HG03045 (cell line): ENCODE data around the gene DDA1.
"Not testable (repeated sequence)": the region's sequence is repeated elsewhere in the genome, so short reads cannot be mapped to it uniquely, and the experiment has no call there.

ENCODE experiments used
- ATAC-seq: cut with Tn5 transposase; IDR thresholded peaks from one replicate; pipeline ENCODE4 v1.9.1; 2021; ENCODE audit warnings: mild to moderate bottlenecking, moderate library complexity; ENCODE audit not compliant: unreplicated experiment

Gene DDA1

GRCh38 chr19:17286752-17287151 lies 22.6 kb upstream of the DDA1 start:
- ATAC-seq: no peak

- ATAC-seq: no peak
These were observed 19.9 kb upstream of the DDA1 start for GRCh38 chr19:17289489-17289888.

- ATAC-seq: peak; percentile 78
These were observed 16.9 kb upstream of the DDA1 start for GRCh38 chr19:17292301-17293074.

- no peak for ATAC-seq
These were observed 15.8 kb upstream of the DDA1 start for GRCh38 chr19:17293605-17294004.

- no peak for ATAC-seq
These were observed 15.1 kb upstream of the DDA1 start for GRCh38 chr19:17294051-17294891.

DNA sequence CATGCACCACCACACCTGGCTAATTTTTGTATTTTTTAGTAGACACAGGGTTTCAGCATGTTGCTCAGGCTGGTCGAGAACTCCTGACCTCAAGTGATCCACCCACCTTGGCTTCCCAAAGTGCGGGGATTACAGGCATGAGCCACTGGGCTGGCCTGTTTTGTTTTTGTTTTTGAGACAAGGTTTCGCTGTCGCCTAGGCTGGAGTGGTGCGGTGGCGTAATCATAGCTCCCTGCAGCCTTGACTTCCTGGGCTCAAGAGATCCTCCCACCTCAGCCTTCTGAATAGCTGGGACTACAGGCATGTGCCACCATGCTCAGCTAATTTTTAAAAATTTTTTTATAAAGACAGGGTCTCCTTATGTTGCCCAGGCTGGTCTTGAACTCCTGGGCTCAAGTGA lies 13.8 kb upstream of the DDA1 start:
- not testable (repeated sequence) for ATAC-seq

DNA sequence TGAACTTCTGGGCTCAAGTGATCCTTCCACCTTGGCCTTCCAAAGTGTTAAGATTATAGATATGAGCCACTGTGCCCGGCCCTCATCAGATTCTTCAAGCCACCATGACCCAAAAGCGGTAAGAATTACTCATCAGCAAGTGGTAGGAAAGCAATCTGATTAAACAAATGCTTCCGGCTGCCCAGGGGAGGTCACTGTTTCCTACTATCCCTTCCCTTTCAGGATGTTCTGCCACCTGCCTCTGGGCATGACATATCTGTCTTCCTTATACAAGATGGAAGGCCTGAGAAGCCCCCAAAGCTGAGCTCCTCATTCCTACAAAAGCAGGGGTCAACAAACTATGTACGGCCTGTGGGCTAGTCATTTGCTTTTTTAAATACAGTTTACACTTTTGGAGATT lies 13.1 kb upstream of the DDA1 start:
- ATAC-seq: no peak

DNA sequence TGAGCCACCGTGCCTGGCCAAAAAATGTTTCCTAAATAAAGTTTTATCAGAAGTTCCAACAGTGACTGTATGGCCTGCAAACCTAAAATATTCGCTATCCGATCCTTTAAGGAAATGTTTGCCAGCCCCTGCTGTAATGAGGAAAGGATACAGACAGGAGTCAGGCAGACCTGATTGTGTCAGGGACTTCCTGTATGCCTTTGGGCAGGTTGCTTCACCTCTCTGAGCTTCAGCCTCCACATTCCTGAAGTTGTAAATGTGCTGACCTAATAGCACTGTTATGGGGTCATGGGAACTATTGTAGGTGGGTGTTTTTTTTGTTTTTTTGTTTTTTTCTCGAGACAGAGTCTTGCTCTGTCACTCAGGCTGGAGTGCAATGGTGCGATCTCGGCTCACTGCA lies 12.4 kb upstream of the DDA1 start:
- ATAC-seq: no peak

- no peak for ATAC-seq
These were observed 8.3 kb upstream of the DDA1 start for GRCh38 chr19:17300992-17301619.

DNA sequence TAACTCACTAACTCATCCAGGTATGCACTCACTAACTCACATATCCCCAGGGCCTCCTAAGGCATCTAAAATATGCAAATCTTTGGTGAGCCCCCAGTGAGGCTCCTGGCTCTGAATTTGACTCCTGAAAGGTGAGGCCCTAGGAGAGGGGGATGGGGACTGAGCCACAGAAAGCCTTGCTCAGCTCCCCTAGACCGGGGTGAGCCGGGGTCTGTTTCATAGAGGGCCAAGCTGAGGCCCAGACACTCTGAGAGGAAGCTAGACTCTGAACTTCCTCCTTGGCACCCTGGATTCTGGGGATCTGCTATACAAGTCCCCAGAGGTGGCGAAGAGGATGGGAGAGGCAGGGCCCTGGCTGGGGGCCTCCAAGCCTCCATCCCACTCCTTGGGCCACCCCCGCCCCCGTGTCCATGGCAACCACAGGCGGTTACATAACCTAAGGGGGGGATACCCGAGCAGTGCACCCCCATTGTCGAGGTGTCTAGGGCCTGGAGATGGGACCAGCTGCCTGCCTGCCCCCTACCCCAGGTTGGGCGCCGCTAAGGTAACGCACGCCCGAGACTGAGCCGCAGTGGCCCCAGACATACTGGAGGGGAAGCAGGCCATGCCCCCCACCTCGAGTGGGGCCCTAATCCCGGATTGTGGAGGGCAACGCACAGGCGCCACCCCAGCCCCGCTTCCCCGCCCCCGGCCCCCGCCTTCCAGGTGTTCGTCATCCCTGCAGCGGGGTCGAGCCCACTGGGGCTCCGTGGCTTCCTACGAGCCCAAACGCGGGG lies 6.8 kb upstream of the DDA1 start:
- no peak for ATAC-seq

DNA sequence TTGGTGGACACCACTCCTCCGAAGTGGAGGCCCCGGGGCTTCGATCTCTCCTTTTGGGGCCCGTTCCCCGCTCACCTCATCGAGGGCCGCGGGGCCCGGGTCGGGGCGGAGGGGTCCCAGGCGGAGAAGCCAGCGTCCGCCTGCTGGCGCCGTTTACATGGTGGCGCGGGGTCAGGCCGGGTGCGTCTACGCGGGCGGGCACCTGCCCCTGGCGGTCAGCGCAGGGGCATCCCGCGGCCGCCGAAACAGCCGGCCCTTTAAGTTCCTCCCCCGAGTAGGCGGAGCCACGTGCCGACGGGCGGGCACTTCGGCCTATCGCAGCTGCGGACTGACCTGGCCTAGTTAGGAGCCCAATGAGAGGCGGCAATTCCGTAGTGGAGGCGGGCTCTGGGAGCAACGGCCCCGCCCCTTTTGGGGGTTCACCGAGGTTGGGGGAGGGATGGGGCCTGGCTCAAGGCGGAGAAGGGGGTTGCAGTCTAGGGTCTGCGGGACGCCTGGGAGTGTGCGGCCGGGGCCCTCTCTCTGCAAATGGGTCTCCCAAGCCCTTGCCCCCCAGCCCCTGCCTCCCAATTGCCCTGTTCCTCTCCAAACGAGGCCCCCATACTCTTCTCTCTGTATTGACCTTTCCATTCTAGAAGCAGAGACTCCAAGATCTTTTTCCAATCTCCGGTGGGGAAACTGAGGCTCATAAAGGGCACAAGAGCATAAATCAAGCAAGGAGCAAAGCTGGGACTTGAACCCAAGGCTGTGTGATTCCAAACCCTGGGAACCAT lies 6.0 kb upstream of the DDA1 start, which contains the start of gene ABHD8:
ABHD8 (minus strand) TSS at position 259 of the 773 bp plus-strand sequence. CDS start 1,809 bp downstream, outside the sequence.
- peak; percentile 57 for ATAC-seq

DNA sequence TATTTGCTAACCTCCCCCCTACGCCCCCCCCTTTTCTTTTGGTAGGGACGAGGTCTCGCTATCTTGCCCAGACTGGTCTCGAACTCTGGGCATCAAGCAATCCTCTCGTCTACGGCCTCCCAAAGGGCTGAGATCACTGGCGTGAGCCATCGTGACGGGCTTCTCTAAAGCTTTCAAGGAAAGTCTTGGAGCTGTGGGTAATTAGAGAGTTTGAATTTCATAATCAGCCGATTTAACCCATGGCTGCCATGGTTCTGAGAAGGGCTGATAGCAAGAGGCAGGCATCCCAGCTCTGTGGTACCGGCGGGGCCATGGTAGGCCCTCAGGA lies 5.5 kb upstream of the DDA1 start:
- no peak for ATAC-seq

DNA sequence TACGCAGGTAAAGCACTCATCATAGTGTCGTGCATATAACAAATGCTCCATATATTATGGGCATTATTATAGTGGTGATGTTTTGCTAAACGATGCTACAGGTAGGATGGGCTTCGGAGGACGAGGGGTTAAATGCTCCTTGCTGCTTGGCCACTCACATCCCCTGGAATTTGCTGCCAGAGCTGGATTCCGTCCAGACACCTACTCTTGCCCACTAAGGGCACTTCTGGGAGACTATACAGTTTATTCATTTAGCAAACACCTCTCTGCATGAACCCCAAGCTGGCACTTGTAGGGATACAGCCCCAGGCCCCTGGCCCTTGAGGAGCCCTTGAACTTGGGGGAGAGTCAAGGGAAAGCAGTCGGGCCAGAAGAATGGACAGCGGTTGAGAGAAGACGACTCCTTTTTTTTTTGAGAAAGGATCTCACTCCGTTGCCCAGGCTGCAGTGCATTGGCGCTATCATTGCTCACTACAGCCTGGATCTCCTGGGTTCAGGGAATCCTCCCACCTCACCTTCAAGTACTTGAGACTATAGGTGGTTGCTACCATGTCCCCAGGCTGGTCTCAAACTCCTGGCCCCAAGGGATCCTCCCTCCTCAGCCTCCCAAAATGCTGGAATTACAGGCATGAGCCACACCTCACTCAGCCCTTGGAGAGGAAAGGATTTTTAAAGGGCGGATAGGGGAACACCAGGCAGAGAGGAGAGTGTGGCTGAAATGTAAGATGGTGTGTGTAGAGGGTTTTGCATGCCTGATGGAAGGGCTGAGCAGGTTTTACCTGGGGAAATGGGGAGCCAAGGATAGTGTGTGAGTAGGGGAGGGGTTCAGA lies 4.8 kb upstream of the DDA1 start:
- ATAC-seq: no peak

DNA sequence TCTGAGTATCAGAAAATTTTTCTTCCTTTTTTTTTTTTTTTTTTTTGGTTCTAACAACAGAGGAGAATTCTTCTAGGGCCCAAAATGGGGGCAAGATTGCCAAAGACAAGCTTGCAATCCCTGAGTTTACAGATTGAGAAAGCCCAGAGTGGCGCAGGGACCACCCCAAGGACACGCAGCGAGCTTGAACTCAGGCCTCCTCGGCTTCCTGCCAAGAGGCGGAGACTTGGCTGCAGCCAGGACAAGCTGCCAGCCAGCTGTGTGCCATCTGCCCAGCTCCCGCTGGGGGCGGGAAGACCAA lies 4.2 kb upstream of the DDA1 start:
- no peak for ATAC-seq

DNA sequence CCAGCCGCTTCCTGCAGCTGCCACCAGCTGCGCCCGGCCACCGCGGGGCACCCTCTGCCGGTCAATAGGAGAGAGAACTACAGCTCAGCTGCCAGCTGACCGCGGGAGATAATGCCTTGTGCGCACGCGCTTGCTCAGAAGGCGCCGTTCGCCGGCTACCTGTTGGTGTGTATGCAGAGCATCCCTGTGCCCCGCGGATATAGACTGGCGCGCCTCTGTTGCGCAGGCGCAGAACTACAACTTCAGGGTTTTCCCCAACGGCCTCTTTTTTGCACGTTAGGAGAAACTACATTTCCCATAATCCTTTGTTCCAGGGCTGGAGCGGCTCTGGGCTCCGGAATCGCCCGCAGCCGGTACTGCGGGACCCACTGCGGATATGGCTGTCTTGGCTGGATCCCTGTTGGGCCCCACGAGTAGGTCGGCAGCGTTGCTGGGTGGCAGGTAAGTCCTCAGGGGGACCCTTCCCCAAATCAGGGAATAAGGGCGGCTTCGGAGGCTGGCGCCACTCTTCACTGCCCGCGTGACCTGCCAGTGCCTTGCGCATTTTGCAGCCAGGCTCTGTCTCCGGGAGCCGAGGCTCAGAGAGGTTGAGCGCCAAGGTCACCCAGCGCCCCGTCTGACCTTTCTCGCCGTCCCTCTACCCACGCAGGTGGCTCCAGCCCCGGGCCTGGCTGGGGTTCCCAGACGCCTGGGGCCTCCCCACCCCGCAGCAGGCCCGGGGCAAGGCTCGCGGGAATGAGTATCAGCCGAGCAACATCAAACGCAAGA lies 3.7 kb upstream of the DDA1 start, which contains the start of gene MRPL34:
MRPL34 (plus strand) TSS at position 356 of the 768 bp plus-strand sequence; CDS start at position 377, 21 bp downstream.
- peak; percentile 52 for ATAC-seq

DNA sequence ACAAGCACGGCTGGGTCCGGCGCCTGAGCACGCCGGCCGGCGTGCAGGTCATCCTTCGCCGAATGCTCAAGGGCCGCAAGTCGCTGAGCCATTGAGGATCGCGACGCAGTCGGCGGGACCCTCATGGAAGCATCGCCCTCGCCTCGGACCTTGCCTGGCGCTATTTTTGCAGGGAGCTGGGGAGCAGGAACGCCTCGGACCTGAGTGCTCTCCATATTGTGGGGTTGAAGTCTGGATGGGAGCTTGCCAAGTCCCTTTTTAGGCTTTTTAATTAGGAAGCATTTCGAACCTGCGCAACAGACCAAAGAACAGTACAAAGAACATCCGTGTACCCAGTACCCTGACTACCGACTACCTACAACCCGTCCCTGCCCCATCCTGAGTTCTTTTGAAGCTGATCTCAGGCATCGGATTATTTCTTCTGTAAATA lies 3.1 kb upstream of the DDA1 start:
- no peak for ATAC-seq

GRCh38 chr19:17307876-17308377 lies 1.4 kb upstream of the DDA1 start:
- no peak for ATAC-seq

GRCh38 chr19:17309965-17310461 lies 650 bp downstream of the DDA1 start:
- no peak for ATAC-seq
